Measurements from ENCODE around the gene MACROD1.

- no peak for TF ChIP-seq POLR2A (IDR thresholded peaks at IDR 0.05; ENCODE audit: low read length)
- no peak for TF ChIP-seq GATA1 (IDR thresholded peaks at IDR 0.05; ENCODE audit: low read depth, low read length)
Measured at GRCh38 chr11:64014356-64014755, 151.6 kb downstream of the MACROD1 start.

Data from erythroblast (primary cell).